Motor neuron (in vitro differentiated cells): ENCODE measurements around the gene CACTIN. TPM values are rescaled to one million over a fixed set of nuclear protein-coding genes. Genes with fewer than 3 reads are reported as not detected.

ENCODE experiments used
- ATAC-seq, 8 experiments: fragments of 200-7000 bp; cut with Tn5 transposase; replicated peaks in 6 of 8; 2 replicates each; pipeline ENCODE4 v1.8.0; 2021; ENCODE audit warnings: mild to moderate bottlenecking in 8 of 8, moderate library complexity in 8 of 8
- H3K27ac ChIP-seq, 2 donors: fragments of 250-450 bp; sonication (Bioruptor Pico); 2 replicates each; pipeline ENCODE4 v1.9.0; 2021; ENCODE audit warnings: antibody characterized with exemption in 2 of 2, mild to moderate bottlenecking in 2 of 2, moderate library complexity in 1 of 2
- H3K4me1 ChIP-seq, 2 donors: fragments of 250-450 bp; sonication (Bioruptor Pico); replicated peaks in 1 of 2; 2 replicates each; pipeline ENCODE4 v1.6.1; 2021; ENCODE audit warnings: antibody characterized with exemption in 2 of 2, mild to moderate bottlenecking in 2 of 2, moderate library complexity in 1 of 2
- H3K4me3 ChIP-seq, 5 donors: fragments of 250-450 bp; sonication (Bioruptor Pico); 2 replicates each; pipeline ENCODE4 v1.9.0; 2021; ENCODE audit warnings: antibody characterized with exemption in 5 of 5, mild to moderate bottlenecking in 5 of 5, moderate library complexity in 4 of 5
- WGBS, 10 experiments: fragments of 450-650 bp; shearing (Covaris generic); methylation state at CpG; one replicate each; pipeline ENCODE4 v1.0.0; 2022; 5-methylcytosine and 5-hydroxymethylcytosine counted together
- in situ Hi-C, 9 experiments: fragments of 400-800 bp; cut with MboI; loops; one replicate each; pipeline ENCODE4 v1.15.0; 2021; ENCODE audit warnings: low sequenced_read_pairs in 9 of 9, low pct_unique_long_range_greater_than_20kb in 2 of 9; ENCODE audit not compliant: unreplicated experiment in 9 of 9
- total RNA-seq, 8 experiments: library from RNA; unstranded; fragments of 300-600 nt; gene quantifications; 2 replicates each; pipeline versions ENCODE4 v1.2.3 to v1.2.4, GENCODE V29; 2022

CACTIN gene
- total RNA-seq, 8 experiments from 2014 or later = 11.7 to 23.0 (median 15.7) TPM

DNA sequence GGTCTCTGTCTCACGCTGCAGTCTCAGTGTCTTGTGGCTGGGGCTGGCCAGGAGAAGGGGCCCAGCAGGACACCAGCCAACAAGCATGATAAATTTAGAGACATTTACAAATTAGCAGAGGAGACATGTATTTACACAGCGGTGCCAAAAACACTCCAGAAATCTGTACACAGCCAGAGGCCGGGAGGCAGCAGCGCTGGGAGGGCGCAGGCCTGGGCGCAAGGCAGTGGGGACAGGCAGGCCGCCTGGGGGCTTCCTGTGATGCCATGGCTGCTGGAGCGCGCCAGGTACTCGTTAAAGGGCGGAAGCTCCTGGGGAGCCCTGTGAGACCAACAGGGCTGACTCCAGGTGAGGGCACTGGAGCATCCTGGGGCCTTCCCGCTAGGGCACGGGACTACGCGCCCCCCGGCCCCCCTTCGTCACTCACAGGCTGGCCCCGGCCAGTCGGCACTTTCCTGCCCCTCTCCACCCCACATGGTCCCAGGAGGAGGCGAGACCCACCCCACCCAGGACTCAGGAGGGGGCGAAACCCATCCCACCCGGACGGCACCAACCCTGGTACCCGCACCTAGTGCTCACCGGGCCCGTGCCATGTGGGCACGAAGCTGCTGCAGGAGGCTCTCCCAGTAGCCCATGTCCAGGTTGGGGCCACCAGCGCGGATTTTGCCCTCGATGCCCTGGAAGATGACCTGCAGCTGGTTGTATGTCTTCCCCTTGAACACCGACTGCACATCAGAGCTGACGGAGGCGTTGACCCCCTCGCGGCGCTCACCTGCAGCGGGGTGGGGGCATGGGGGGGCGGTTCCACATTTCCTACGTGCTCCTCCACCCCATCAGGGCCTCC is 12.6 kb downstream of the CACTIN start:
- no peak overlapping the region for H3K4me3 ChIP-seq
- no peak for ATAC-seq
- H3K4me1 ChIP-seq = peaks cover 3 to 8% of the 10 kb centered on the region in 2 donors
- H3K27ac ChIP-seq = no peak overlapping the region
- in situ Hi-C loops = loop anchor here in 1 of 9 experiments (25.0 kb wide), 1 partner anchor 302 kb away; no protein-coding TSS in a partner anchor
- WGBS, 10 experiments = 84 to 100% (median 95%) methylated on average over 1 to 3 of the region's 39 CpGs; no CpG with 5 or more reads in 5 of the 10 experiments

DNA sequence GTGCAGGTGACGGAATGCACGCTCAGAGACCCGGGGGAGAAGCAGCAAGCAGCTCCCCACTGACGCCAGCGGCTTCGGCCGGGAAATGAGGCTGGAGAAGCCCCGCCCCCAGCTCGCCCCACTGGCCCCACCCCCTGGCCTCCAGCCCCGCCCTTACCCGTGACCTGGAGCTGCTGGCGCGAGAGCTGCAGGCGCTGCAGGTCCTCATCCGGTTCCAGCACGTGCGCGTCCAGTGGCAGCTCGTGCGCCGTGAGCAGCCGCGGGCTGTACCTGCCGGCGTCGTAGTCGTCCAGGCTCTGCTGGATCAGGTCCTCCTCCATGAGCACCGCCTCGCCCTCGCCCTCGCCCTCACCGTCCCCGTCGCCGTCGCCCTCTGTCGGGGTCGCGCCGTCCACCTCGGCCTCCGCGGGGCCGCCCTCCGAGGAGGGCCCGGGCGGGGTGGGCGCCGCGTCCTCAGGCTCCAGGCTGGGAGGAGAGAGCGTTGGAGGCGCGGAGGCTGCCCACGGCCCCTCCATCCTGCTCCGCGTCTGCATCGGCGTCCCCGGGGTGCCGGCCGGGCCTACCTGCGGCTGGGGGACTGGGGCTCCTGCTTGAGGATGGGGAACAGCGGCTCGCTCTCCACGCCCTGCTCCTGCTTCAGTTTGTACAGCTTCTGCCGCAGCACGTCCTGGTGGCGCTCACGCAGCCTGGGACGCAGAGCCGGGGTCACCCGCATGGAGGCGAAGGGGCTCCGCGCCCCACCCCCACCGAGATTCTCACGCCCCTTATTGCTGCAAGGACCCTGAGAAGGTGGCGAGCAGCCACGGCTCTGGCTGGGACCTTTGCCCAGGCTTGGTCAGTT is 13.5 kb downstream of the CACTIN start:
- H3K27ac ChIP-seq = no peak overlapping the region
- H3K4me3 ChIP-seq = no peak overlapping the region
- in situ Hi-C loops = loop anchor here in 1 of 9 experiments (25.0 kb wide), 1 partner anchor 301 kb away; no protein-coding TSS in a partner anchor
- peak in 4 of 8 experiments; percentile 16 to 62 (median 51) for ATAC-seq
- H3K4me1 ChIP-seq = peaks cover 3 to 8% of the 10 kb centered on the region in 2 donors
- WGBS, 10 experiments = 50 to 100% (median 95%) methylated on average over 3 to 4 of the region's 79 CpGs; no CpG with 5 or more reads in 7 of the 10 experiments

DNA sequence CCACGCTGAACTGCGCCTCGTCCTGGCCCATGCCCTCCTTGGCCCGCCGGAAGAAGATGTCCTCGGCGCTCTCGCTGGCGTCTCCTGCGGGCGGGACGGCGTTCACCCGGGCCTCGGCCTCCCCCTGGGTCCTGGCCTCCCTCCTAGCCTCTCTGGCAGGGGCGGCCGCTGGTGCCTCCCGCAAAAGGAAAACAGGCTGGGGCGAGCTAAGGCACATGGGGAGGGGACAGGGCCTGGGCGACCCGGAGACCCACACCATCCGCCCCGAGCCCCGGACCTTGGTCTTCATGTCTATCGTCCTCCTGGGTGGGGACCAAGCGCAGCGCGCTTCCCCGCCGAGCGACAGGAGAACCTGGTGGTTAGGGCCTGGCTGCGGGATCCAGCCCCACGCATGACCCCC is 14.3 kb downstream of the CACTIN start:
- in situ Hi-C loops = loop anchor here in 1 of 9 experiments (25.0 kb wide), 1 partner anchor 300 kb away; no protein-coding TSS in a partner anchor
- no peak overlapping the region for H3K4me3 ChIP-seq
- peak in 2 of 8 experiments; percentile 1 to 2 for ATAC-seq
- WGBS, 10 experiments = 87 to 100% (median 92%) methylated on average over 2 to 12 of the region's 33 CpGs; no CpG with 5 or more reads in 5 of the 10 experiments
- H3K27ac ChIP-seq = no peak overlapping the region
- peaks cover 2 to 8% of the 10 kb centered on the region in 2 donors for H3K4me1 ChIP-seq

DNA sequence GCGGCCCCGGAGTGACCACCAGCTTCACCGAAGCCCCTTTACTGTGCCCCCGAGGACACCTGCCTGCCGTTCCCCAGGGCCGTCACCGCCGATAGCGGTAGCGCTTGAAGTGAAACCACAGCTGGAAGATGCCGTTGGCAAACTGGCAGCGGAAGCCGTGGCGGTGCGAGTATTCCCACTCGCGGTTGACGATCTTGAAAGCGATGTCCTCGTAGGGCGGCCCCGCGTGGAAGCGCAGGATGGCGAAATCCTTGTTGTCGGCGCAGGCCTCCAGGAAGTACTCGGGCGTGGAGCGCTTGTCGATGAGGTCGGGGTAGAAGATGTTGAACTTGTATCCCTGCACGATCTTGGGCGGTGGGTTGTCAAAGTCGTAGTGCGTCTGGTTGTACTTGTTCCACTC is 14.7 kb downstream of the CACTIN start:
- Histone ChIP-seq H3K27ac (no peak overlapping the region), H3K4me1 (peaks cover 7 to 10% of the 10 kb centered on the region in 2 donors), H3K4me3 (no peak overlapping the region)
- in situ Hi-C loops = loop anchor here in 1 of 9 experiments (25.0 kb wide), 1 partner anchor 300 kb away; no protein-coding TSS in a partner anchor
- WGBS, 10 experiments = 93 to 100% (median 97%) methylated on average over 1 to 34 of the region's 36 CpGs; no CpG with 5 or more reads in 1 of the 10 experiments
- ATAC-seq = no peak

DNA sequence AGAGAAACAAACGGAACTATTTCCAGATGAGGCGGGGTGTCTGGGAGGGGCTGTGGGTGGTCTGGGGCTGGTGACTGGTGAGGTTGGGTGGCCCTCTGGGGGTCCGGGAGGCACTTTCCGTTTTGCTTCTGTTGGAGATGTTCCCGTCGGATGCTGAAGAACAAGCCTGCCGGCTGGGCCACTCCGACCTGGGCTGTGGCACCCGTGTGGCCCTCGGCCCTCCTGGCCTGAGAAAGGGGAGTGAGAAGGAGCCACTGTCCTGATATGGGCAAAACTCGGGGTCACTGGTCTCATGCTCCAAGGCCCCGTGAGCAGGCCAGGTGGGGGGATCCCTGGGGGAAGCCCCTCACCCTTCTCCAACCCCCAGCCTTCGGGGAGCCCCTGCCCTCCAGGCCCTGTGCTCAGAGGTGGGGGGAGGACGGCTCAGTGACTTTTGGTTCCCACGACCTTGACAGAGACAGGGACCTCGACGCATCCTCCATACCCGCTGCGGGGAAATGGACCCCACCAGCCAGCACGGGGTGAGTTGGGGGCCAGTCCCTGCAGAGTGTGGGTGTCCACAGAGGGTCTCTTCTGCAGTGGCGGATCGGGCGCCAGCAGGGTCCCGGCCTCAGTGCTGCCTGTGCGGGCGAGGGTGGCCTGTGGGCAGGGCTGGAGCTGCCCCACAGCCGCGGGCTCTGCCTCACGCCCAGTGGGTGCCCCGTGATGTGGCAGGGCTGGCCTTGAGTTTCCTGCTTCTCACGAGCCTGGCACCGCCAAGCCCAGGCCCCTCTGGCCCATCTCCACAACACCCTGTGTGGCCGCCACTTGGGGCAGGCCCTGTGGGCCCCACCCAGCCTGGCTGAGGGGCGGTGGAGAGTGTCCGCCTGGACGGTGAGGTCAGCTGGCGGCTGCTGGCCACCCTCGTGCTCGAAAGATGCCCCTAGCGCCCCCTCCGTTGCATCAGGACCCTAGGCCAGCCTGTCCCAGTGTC is 15.6 kb downstream of the CACTIN start:
- Histone ChIP-seq H3K27ac (no peak overlapping the region), H3K4me1 (peaks cover 12 to 15% of the 10 kb centered on the region in 2 donors), H3K4me3 (no peak overlapping the region)
- 82 to 94% (median 88%) methylated on average over 3 to 12 of the region's 41 CpGs; no CpG with 5 or more reads in 7 of the 10 experiments for WGBS, 10 experiments
- in situ Hi-C loops = loop anchor here in 1 of 9 experiments (25.0 kb wide), 1 partner anchor 299 kb away; no protein-coding TSS in a partner anchor
- ATAC-seq = no peak

DNA sequence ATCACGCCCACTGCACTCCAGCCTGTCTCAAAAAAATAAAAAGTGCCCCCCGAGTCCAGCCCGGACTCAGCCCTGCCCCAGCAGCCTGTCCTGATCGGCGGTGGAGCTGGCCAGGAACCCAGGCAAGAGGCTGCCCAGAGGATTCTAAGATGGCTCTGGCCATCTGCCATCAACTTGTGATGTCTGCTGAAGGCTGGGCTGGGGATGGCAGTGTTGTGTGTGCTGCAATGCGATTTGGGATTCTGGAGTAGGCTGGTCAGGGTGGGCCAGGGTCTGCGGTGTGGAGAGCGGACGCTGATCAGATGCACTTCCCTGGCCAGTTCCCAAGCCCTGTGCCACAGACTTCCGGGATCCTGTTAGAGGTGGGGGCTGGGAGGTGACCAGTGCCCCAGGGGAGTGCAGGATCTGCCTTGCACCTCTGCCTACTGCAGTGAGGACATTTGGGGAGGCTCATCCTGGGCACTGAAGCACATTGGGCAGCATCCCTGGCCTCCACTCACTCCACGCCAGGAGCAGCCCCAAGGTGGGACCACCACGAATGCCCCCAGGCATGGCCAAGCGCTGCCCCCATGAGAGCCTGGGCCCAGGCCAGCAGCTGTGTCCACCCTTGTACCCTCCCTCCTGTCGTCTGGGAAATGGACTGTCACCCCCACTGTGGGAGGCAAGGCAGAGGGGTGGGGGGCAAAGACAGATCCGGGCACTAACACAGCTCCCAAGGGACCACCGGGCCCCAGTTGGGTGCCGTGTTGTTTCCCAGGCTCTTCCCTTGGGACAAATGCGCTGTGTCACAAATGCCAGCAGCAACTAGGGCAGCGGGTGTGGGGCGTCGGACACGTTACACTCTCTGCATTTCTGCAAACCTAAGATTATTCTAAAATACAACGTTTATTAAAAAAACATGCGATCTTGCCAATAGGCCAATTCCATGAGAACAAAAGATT is 16.5 kb downstream of the CACTIN start:
- no peak for ATAC-seq
- H3K4me3 ChIP-seq = no peak overlapping the region
- H3K4me1 ChIP-seq = peaks cover 12 to 15% of the 10 kb centered on the region in 2 donors
- WGBS, 10 experiments = 43 to 100% (median 92%) methylated on average over 1 to 13 of the region's 24 CpGs; no CpG with 5 or more reads in 3 of the 10 experiments
- no peak overlapping the region for H3K27ac ChIP-seq
- in situ Hi-C loops = loop anchor here in 1 of 9 experiments (25.0 kb wide), 1 partner anchor 298 kb away; no protein-coding TSS in a partner anchor

DNA sequence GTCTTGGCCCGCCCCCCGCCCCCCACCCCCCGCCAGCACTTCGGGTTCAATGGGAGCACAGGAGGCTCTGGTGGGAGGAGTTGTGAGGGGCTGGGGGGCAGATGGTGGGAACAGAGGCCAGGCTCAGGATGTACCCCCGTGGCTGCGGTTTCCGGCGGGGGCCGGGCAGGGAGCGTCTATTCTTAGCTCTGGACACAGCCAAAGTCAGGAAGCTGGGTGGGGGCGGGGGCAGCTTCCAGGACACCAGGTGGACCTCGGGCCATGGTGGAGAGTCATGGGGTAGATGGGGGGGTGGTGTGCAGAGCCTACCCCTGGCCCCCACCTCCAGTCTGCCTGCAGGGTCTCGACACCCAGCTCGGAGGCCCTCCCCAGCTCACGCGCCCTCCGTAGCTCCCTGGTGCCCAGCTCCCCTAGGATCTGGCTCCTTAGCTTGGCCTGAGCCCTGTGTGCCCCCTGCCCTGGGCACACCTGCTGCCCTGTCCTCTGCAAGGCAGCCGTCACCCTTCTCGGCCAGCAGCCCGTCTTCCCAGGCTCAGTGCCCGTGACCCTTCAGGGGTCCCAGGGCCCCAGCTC is 17.8 kb downstream of the CACTIN start:
- Histone ChIP-seq H3K4me1 (peaks cover 12 to 15% of the 10 kb centered on the region in 2 donors), H3K4me3 (no peak overlapping the region), H3K27ac (no peak overlapping the region)
- in situ Hi-C loops = loop anchor here in 1 of 9 experiments (25.0 kb wide), 1 partner anchor 297 kb away; no protein-coding TSS in a partner anchor
- no peak for ATAC-seq
- WGBS, 10 experiments = no CpG with 5 or more reads among the region's 21 CpGs

DNA sequence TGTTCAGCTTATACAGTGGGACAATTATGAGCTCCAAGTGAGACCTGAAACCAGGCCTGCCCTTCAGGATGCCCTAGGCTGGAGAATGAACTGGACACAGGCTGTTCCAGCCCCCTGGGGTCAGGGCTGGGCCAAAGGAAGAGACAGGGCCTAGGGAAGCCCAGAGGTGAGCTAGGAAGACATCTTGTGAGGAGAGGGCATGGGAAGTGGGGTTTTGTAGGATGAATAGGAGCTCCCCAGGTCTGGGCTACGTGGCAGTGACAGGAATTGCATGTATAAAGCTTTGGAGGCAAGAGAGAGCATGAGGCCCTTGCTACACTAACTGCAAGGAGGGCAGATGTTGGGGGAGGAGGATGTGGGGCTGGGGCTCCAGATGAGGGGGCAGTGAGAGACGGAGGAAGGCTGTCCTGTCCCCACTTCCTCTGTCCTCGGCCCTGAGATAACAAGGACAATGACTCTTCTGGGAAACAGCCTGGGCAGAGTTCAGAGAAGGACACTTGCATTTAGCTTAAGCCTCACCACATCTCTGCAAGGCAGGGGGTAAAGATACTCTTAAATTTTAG is 18.4 kb downstream of the CACTIN start:
- Histone ChIP-seq H3K27ac (no peak overlapping the region), H3K4me3 (no peak overlapping the region)

DNA sequence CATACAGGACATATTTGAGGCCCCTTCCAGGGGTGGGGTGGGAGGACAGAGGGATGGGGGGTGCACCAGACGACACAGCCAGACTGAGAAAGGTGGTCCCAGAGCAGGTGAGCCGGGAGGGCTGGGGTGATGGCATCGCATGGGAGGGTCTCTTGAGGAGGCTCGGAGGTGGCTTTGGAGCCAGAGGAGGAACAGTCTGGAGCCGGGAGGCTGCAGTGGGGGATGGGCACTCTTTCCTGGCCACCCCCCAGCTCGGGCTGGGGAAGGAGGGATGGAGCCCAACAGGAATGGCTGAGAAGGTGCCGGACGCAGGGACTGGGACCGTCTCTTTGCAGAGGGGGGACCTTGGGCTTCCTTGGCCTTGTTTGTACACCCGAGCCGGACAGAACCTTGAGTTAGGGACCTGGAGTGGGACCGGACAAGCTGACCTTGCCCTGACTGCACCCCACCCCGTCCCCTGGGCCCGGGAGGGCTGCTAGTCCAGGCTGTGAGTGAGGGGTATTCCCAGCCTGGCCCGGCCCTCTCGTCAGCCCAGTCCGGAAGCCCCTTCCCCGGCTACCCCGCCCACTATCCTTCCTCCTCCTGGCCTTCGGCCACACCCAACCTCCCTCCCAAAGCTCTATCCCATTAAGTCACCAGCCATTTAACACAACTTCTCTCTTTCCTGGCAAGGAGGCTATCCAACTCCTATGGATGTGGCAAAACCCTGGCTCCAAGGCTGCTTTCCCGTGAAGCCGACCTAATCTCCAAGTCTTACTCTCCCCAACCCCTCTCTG is 19.1 kb downstream of the CACTIN start:
- H3K4me3 ChIP-seq = no peak overlapping the region
- peaks cover 12 to 15% of the 10 kb centered on the region in 2 donors for H3K4me1 ChIP-seq
- ATAC-seq = peak in 5 of 8 experiments; percentile 4 to 16 (median 11)
- H3K27ac ChIP-seq = no peak overlapping the region
- in situ Hi-C loops = loop anchor here in 1 of 9 experiments (25.0 kb wide), 1 partner anchor 295 kb away; no protein-coding TSS in a partner anchor
- WGBS, 10 experiments = 20 to 80% (median 32%) methylated on average over 1 to 4 of the region's 22 CpGs; no CpG with 5 or more reads in 5 of the 10 experiments

More for the DNA sequence above, 18.4 kb downstream of the CACTIN start:
- H3K4me1 ChIP-seq = peaks cover 12 to 15% of the 10 kb centered on the region in 2 donors
- no peak for ATAC-seq
- in situ Hi-C loops = loop anchor here in 1 of 9 experiments (25.0 kb wide), 1 partner anchor 296 kb away; no protein-coding TSS in a partner anchor
- WGBS, 10 experiments = 100% methylated on average over 1 of the region's 3 CpGs; no CpG with 5 or more reads in 9 of the 10 experiments
